ENCODE data around the gene SSRP1.

The SSRP1 gene

DNA sequence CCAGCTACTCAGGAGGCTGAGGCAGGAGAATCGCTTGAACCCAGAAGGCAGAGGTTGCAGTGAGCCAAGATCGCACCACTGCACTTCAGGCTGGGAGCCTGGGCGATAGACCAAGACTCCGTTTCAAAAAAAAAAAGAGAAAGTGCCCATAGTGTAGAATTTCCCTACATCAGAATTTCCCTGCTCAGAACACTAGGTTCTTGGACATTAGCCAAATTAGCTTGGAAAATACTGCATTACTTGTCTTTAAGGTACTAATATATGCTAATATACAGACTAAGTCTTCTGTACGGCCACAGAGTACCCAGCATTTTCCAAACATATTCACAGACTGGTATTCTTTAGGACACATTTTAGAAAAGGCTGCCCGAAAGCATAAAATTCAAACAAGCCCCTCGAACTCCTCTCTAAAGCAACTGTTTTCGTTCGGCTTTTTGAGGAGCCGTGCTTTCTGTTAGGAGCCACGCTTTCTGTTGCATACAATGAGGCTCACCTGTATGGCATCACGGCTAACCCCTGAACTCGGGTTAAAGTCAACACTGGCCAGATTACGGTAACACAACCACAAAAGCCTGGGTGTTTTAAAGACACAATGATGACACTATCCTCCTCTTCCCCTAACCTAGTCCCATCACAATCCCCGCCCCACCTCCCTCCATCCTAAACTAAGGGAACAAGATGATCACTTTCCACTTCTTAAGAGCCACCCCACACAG is 29.4 kb downstream of the SSRP1 start:
- H3K27ac ChIP-seq: no peak overlapping the region

DNA sequence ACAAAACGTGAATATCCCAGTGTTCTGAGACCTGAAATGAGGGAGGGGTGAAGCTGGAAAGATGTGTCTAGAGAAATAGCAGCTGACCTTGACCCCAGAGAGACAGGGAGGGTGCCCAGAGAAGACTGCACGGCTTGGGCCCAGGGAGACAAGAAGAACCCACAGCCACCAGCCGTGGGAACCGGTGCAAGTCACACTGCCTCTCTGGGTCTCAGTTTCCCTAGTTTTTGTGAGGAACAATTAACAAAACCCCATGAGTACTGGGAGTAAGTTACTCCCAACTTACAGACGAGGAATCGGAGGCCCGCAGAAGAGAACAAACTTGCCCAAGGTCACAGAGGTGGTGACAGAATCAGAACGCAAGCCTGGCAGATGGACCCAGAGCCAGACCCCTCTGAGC is 30.2 kb downstream of the SSRP1 start:
- no peak overlapping the region for H3K27ac ChIP-seq
- TF ChIP-seq ZFX (IDR thresholded peaks at IDR 0.05; ENCODE audit: borderline replicate concordance): no peak
- TF ChIP-seq, protein P1, sequence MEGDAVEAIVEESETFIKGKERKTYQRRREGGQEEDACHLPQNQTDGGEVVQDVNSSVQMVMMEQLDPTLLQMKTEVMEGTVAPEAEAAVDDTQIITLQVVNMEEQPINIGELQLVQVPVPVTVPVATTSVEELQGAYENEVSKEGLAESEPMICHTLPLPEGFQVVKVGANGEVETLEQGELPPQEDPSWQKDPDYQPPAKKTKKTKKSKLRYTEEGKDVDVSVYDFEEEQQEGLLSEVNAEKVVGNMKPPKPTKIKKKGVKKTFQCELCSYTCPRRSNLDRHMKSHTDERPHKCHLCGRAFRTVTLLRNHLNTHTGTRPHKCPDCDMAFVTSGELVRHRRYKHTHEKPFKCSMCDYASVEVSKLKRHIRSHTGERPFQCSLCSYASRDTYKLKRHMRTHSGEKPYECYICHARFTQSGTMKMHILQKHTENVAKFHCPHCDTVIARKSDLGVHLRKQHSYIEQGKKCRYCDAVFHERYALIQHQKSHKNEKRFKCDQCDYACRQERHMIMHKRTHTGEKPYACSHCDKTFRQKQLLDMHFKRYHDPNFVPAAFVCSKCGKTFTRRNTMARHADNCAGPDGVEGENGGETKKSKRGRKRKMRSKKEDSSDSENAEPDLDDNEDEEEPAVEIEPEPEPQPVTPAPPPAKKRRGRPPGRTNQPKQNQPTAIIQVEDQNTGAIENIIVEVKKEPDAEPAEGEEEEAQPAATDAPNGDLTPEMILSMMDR (IDR thresholded peaks at IDR 0.05): no peak

More for the DNA sequence above, 29.4 kb downstream of the SSRP1 start:
- TF ChIP-seq, protein P1 (IDR thresholded peaks at IDR 0.05): no peak
- no peak for TF ChIP-seq ZFX (IDR thresholded peaks at IDR 0.05; ENCODE audit: borderline replicate concordance)

DNA sequence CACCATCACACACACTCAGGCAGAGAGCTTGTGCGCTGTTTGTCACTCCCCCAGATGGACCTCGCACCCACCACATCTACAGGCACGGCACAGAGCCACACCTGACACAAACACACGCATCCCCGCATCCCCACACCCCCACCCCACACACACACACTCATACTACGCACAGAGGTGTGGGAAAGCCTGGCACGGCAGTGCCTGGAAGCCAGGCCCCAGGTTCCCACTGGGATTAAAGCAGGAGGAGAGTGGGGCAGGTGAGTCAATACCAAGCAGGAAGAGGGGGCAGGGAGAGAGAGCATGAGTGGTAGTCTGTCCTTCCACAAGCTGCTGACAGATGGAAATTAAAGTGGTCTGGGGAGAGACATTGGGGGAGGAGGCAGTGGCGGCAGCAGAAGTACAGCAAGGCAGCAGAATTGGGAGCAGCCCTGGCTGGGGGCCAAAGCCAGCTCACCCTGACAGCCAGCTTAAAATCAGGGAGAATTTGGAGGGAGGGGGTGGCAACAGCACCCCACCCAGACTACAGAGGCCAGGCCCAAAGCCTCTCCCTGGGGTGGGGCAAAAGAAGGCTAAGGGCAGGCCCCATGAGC is 31.6 kb downstream of the SSRP1 start:
- TF ChIP-seq ZFX (IDR thresholded peaks at IDR 0.05; ENCODE audit: borderline replicate concordance): no peak
- TF ChIP-seq, protein P1 (IDR thresholded peaks at IDR 0.05): no peak
- no peak overlapping the region for H3K27ac ChIP-seq

DNA sequence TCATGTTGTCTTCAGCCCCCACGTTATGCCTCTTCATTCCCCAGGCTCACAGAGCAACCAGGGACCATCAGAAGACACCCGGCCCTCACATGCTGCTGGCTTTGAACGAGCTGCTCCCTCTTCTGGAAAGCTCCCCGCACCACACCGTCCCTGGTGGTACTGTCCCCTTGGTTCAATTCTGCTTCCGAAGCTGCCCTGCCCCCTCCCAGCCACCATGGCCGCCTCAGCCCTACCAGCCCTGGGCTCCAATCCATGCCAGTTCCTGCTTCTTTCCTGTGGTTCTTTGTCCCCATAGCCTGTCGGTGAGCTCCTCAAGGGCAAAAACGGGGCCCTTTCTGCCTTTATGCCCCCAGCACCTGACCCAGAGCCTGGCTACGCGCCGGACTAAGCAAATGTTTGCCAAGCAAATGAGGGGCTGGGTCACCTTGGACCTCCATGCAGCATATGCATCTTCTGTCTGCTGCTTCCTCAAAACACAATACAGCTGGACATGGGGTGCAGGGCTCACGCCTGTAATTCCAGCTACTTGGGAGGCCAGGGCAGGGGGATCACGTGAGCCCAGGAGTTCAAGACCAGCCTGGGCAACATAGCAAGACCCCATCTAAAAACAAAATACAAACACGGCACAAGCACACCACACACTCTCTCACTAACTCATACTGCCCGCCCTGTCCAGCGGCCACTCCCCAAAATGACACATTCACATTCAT is 32.3 kb downstream of the SSRP1 start:
- H3K27ac ChIP-seq: no peak overlapping the region
- TF ChIP-seq, protein P1 (IDR thresholded peaks at IDR 0.05): no peak
- no peak for TF ChIP-seq ZFX (IDR thresholded peaks at IDR 0.05; ENCODE audit: borderline replicate concordance)

DNA sequence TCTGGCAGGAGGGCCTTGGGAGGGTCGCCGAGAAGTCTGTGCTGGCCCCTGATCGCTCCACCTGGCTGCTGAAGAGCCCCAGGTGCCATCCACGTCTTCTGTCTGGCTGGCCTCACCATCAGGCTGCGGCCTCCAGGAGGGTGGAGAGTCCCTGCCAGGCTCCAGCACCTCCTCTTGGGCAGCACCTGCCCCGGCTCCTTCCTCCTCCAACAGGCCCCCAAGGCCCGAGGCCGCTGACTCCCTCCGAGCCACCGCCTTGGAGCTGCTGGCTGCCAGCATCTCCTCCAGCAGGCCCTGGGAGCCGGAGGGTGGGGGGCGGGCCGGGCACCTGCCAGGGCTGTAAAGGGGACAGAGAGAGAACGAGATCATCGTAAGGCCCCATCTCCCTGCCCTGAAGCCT is 33.2 kb downstream of the SSRP1 start:
- TF ChIP-seq, protein P1 (IDR thresholded peaks at IDR 0.05): no peak
- H3K27ac ChIP-seq: no peak overlapping the region

DNA sequence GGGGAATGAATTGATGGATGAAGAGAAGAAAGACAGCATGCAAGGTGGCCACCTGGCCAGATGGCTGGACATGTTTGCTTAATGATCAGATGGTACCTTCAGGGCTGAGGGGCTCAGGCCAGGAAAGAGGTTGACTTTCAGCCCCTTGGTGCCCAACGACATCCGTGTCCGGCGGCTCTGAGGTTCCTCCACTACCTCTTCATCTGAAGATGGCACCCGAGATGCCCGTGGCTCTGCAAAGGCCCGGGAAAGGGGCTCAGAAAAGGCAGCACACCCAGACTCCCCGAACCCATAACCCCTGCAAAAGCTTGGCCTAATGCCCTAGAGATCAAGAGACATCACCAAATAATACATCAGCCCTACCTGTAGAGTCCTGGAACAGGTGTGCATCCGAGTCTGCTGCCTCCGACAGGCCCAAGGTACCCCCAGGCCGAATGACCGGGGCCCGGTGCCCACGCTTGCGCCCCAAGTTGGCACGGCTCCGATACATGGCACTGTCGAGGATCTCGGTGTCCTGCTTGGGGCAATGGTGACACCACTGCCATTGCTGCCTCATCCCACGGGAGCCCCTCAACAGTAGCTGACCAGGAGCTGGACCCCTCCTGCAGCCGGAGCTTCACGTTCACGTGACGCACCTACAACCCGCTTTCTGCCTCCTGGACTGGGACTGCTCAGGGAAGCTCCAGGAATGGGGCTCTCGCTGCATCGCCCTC is 33.8 kb downstream of the SSRP1 start:
- no peak overlapping the region for H3K27ac ChIP-seq
- TF ChIP-seq, protein P1 (IDR thresholded peaks at IDR 0.05): no peak
- no peak for TF ChIP-seq ZFX (IDR thresholded peaks at IDR 0.05; ENCODE audit: borderline replicate concordance)

Measured in 22Rv1 (cell line).